Myocyte (in vitro differentiated cells): Measurements from ENCODE around the gene TCF25. TPM values are rescaled to one million over a fixed set of nuclear protein-coding genes. Genes with fewer than 3 reads are reported as not detected.
"Not testable (repeated sequence)": the region's sequence is repeated elsewhere in the genome, so short reads cannot be mapped to it uniquely, and the experiment has no call there.

Experiments
- DNase-seq: peaks from one replicate; pipeline ENCODE4 v3.0.0-alpha.2; 2012; ENCODE audit warnings: low read depth
- total RNA-seq: library from RNA; depleted of rRNA; stranded (reverse); fragments of >200 nt; gene quantifications from 2 replicates; pipeline ENCODE4 v1.2.3, GENCODE V29; 2014

TCF25 gene
- total RNA-seq, 1 donor from 2014 or later: 169 TPM

- DNase-seq: not testable (repeated sequence)
Measured at GRCh38 chr16:89879123-89879522, 5.7 kb downstream of the TCF25 start.

GRCh38 chr16:89880477-89881367 lies 7.3 kb downstream of the TCF25 start:
- no peak for DNase-seq

- no peak for DNase-seq
Measured at GRCh38 chr16:89881368-89881730, 8.0 kb downstream of the TCF25 start.

GRCh38 chr16:89883346-89884040 lies 10.1 kb downstream of the TCF25 start:
- DNase-seq: no peak

GRCh38 chr16:89884041-89884421 lies 10.6 kb downstream of the TCF25 start:
- no peak for DNase-seq

- no peak for DNase-seq
Measured at GRCh38 chr16:89887243-89887642, 13.9 kb downstream of the TCF25 start.

GRCh38 chr16:89890200-89890599 lies 16.8 kb downstream of the TCF25 start:
- DNase-seq: no peak

- no peak for DNase-seq
Measured at GRCh38 chr16:89890886-89891657, 17.7 kb downstream of the TCF25 start.

GRCh38 chr16:89892055-89892630 lies 18.8 kb downstream of the TCF25 start:
- no peak for DNase-seq

- DNase-seq: no peak
Measured at GRCh38 chr16:89892635-89893034, 19.2 kb downstream of the TCF25 start.

GRCh38 chr16:89893642-89894548 lies 20.5 kb downstream of the TCF25 start:
- DNase-seq: no peak

GRCh38 chr16:89895482-89896250 lies 22.3 kb downstream of the TCF25 start:
- no peak for DNase-seq

- DNase-seq: no peak
Measured at GRCh38 chr16:89897204-89897603, 23.8 kb downstream of the TCF25 start.

- no peak for DNase-seq
Measured at GRCh38 chr16:89898201-89898967, 25.0 kb downstream of the TCF25 start.

GRCh38 chr16:89899879-89900481 lies 26.6 kb downstream of the TCF25 start:
- DNase-seq: no peak

- no peak for DNase-seq
Measured at GRCh38 chr16:89900885-89901284, 27.5 kb downstream of the TCF25 start.

- DNase-seq: no peak
Measured at GRCh38 chr16:89902980-89903379, 29.6 kb downstream of the TCF25 start.

- no peak for DNase-seq
Measured at GRCh38 chr16:89903908-89904515, 30.6 kb downstream of the TCF25 start.
